Measurements from ENCODE around the gene RFX3.

DNA sequence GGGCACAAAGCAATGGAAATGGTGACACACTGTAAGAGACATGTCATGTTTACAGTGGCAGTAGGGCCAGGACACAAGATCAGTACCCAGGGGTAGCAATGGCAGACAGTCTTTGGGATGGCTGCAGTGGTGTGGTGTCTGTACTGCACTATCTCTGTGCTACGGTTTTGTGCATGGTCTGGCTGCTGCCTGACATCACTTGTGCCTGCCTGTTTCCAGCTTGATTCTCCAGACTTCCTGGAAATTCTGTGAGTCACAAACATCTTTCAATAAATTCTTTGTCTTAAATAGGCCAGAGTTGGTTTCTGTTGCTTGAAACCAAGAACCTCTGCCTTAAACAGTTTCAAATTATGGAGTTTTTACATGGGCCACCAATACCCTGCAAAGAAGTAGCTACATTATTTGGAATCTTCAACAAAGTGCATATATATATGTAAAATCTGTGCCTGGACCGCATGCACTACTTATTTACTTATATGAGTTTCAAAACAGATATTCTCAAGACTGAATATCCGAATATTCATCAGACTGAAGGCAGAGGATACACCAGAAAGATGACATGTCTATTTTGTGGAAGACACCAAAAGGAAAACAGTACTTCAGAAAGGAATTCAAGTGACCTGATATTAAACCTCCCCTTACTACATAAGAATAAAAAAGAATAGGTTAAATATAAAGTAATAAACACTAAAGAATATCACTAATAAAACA, 188.1 kb downstream of the RFX3 start:
- TF ChIP-seq, protein P1, sequence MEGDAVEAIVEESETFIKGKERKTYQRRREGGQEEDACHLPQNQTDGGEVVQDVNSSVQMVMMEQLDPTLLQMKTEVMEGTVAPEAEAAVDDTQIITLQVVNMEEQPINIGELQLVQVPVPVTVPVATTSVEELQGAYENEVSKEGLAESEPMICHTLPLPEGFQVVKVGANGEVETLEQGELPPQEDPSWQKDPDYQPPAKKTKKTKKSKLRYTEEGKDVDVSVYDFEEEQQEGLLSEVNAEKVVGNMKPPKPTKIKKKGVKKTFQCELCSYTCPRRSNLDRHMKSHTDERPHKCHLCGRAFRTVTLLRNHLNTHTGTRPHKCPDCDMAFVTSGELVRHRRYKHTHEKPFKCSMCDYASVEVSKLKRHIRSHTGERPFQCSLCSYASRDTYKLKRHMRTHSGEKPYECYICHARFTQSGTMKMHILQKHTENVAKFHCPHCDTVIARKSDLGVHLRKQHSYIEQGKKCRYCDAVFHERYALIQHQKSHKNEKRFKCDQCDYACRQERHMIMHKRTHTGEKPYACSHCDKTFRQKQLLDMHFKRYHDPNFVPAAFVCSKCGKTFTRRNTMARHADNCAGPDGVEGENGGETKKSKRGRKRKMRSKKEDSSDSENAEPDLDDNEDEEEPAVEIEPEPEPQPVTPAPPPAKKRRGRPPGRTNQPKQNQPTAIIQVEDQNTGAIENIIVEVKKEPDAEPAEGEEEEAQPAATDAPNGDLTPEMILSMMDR (IDR thresholded peaks at IDR 0.05; ENCODE audit: low read depth, low read length, poor library complexity, severe bottlenecking): no peak
- TF ChIP-seq EZH2phosphoT487 (IDR thresholded peaks at IDR 0.05; ENCODE audit: borderline replicate concordance, low read length): no peak

Measured in DOHH2 (cell line).